K562 (cell line): ENCODE data around the gene OR10C1. TPM values are rescaled to one million over a fixed set of nuclear protein-coding genes. Genes with fewer than 3 reads are reported as not detected.
A peak's percentile ranks its signal among the peaks of the same experiment; 100 is the strongest.

Experiments used
- ATAC-seq: fragments of 200-7000 bp; cut with Tn5 transposase; 3 replicates; pipeline ENCODE4 v1.9.1; 2020; ENCODE audit warnings: moderate library complexity
- BruUV-seq: library from RNA; stranded (reverse); fragments of 400-500 nt; replicated peaks from 2 replicates; lab custom pipeline; 2021; lab: Mats Ljungman, UMichigan
- CTCF ChIA-PET: fragments of 300-600 bp; formaldehyde crosslinking; extraction: SDS; loops from one replicate; lab custom pipeline; 2021; ENCODE audit warnings: low intra/inter-chr PET ratio; lab: Yijun Ruan, JAX
- POLR2A ChIA-PET: fragments of 300-600, 350-650 bp; sonication (Branson Sonifier 250); formaldehyde crosslinking; extraction: SDS; loops from one replicate; lab custom pipeline; 2021; ENCODE audit warnings: antibody characterized with exemption, inconsistent platforms; lab: Yijun Ruan, JAX
- DNase-seq, 4 experiments: peaks; one replicate each; pipeline versions ENCODE4 v3.0.0 to v3.0.0-alpha.2; 2011 to 2018; ENCODE audit warnings: low spot score in 3 of 4, mixed read lengths in 3 of 4; ENCODE audit errors: extremely low read depth in 1 of 4
- FAIRE-seq: peaks from 2 replicates; lab custom pipeline; 2011; peaks lifted over from hg19 to GRCh38; lab: Jason Lieb, UNC
- H2AFZ ChIP-seq: 2 replicates; pipeline ENCODE4 v1.6.0; 2011; ENCODE audit warnings: low read depth, low read length, control low read depth, inconsistent platforms
- H3K27ac ChIP-seq: fragments of 200-600 bp; 3 replicates; pipeline ENCODE4 v1.8.0; 2011; ENCODE audit warnings: low read depth, mild to moderate bottlenecking, control low read depth, inconsistent platforms, low read length, moderate library complexity, mixed read lengths; ENCODE audit errors: extremely low read depth
- H3K27me3 ChIP-seq, 2 experiments: fragments of 300-600 bp in 1 of 2; 2 replicates in 1 of 2; 3 replicates in 1 of 2; pipeline versions ENCODE4 v1.6.0 to v1.8.0; 2011; ENCODE audit warnings: inconsistent platforms in 2 of 2, low read length in 2 of 2, mild to moderate bottlenecking in 1 of 2, mixed read lengths in 1 of 2, moderate library complexity in 1 of 2; ENCODE audit not compliant: control insufficient read depth in 2 of 2, insufficient read depth in 2 of 2
- H3K36me3 ChIP-seq: fragments of 300-600 bp; 3 replicates; pipeline ENCODE4 v1.8.0; 2011; ENCODE audit warnings: mild to moderate bottlenecking, low read length, inconsistent platforms; ENCODE audit not compliant: control insufficient read depth, insufficient read depth
- H3K4me1 ChIP-seq, 2 experiments: fragments of 200-600 bp in 1 of 2; replicated peaks in 1 of 2; 2 replicates in 1 of 2; 3 replicates in 1 of 2; pipeline versions ENCODE4 v1.5.1 to v1.8.0; 2011; ENCODE audit warnings: inconsistent platforms in 2 of 2, low read length in 2 of 2, mild to moderate bottlenecking in 1 of 2, mixed read lengths in 1 of 2, moderate library complexity in 1 of 2; ENCODE audit not compliant: control insufficient read depth in 2 of 2, insufficient read depth in 2 of 2
- H3K4me2 ChIP-seq: 2 replicates; pipeline ENCODE4 v1.6.1; 2011; ENCODE audit warnings: low read length, control low read depth, inconsistent platforms, mixed read lengths; ENCODE audit not compliant: insufficient read depth
- H3K4me3 ChIP-seq: fragments of 200-600 bp; sonication (generic), shearing (Covaris generic); 2 replicates; pipeline ENCODE4 v1.5.1; 2016; ENCODE audit warnings: control low read depth, inconsistent platforms
- H3K79me2 ChIP-seq: fragments of 200-600 bp; 3 replicates; pipeline ENCODE4 v1.8.0; 2011; ENCODE audit warnings: low read length, inconsistent platforms; ENCODE audit not compliant: control insufficient read depth, insufficient read depth
- H3K9ac ChIP-seq, 2 experiments: 2 replicates each; pipeline versions ENCODE4 v1.6.0 to v1.6.1; 2011; ENCODE audit warnings: low read depth in 2 of 2, low read length in 2 of 2, control low read depth in 1 of 2, inconsistent platforms in 1 of 2, mild to moderate bottlenecking in 1 of 2, mixed read lengths in 1 of 2; ENCODE audit not compliant: insufficient read depth in 1 of 2
- H3K9me1 ChIP-seq: one replicate; pipeline ENCODE4 v1.6.0; 2011; ENCODE audit warnings: inconsistent platforms, mild to moderate bottlenecking, low read length, moderate library complexity; ENCODE audit not compliant: control insufficient read depth, insufficient read depth
- H3K9me3 ChIP-seq: replicated peaks from 2 replicates; pipeline ENCODE4 v1.5.1; 2011; ENCODE audit warnings: low read depth, low read length, inconsistent platforms; ENCODE audit not compliant: control insufficient read depth, insufficient read depth
- H4K20me1 ChIP-seq: replicated peaks from 2 replicates; pipeline ENCODE4 v1.6.1; 2011; ENCODE audit warnings: low read length, inconsistent platforms, mixed read lengths; ENCODE audit not compliant: control insufficient read depth, insufficient read depth
- CHD1 ChIP-seq: fragments of 200-600 bp; sonication (generic); IDR thresholded peaks from one replicate; pipeline ENCODE4 v1.6.1; 2012; ENCODE audit warnings: mild to moderate bottlenecking, moderate library complexity, low read length, inconsistent platforms
- DIDO1 ChIP-seq: fragments of 450-650 bp; IDR thresholded peaks from 2 replicates; pipeline ENCODE4 v1.6.1; 2016; ENCODE audit warnings: low read depth, missing biosample characterization, missing genetic modification characterization
- ELF1 ChIP-seq: fragments of 200-800 bp; sonication (Bioruptor generic); IDR thresholded peaks from 2 replicates; pipeline ENCODE4 v1.6.1; 2016; ENCODE audit warnings: missing genetic modification characterization, missing compliant biosample characterization
- GABPA ChIP-seq: fragments of 200-800 bp; sonication (Bioruptor generic); conservative IDR thresholded peaks from 2 replicates; pipeline ENCODE4 v1.6.1; 2016; ENCODE audit warnings: low read depth, missing genetic modification characterization, missing compliant biosample characterization
- MCM7 ChIP-seq, 2 experiments: fragments of 450-650 bp; IDR thresholded peaks; 2 replicates each; pipeline ENCODE4 v1.6.1; 2016 to 2018
- NFATC3 ChIP-seq: fragments of 450-650 bp; IDR thresholded peaks from 2 replicates; pipeline ENCODE4 v1.6.1; 2017; ENCODE audit warnings: mild to moderate bottlenecking
- PURB ChIP-seq: sonication (generic); formaldehyde crosslinking; IDR thresholded peaks from 2 replicates; pipeline ENCODE4 v1.9.0; 2021; ENCODE audit warnings: low read depth, mild to moderate bottlenecking, missing genetic modification reagents
- RBM34 ChIP-seq: fragments of 200-400 bp; formaldehyde crosslinking; IDR thresholded peaks from 2 replicates; pipeline ENCODE4 v1.6.1; 2018; ENCODE audit warnings: low read length, borderline replicate concordance; ENCODE audit not compliant: insufficient read depth
- SOX6 ChIP-seq: fragments of 450-650 bp; IDR thresholded peaks from 2 replicates; pipeline ENCODE4 v1.6.1; 2014; ENCODE audit warnings: mild to moderate bottlenecking
- U2AF2 ChIP-seq: fragments of 200-400 bp; formaldehyde crosslinking; optimal IDR thresholded peaks from 2 replicates; pipeline ENCODE3; 2017; ENCODE audit warnings: low read depth, mild to moderate bottlenecking, low read length
- ZBTB17 ChIP-seq: fragments of 450-650 bp; formaldehyde crosslinking; IDR thresholded peaks from 2 replicates; pipeline ENCODE4 v1.4.0; 2020; ENCODE audit warnings: mild to moderate bottlenecking
- ZFP1 ChIP-seq: fragments of 450-650 bp; formaldehyde crosslinking; IDR thresholded peaks from 2 replicates; pipeline ENCODE4 v1.4.0; 2020; ENCODE audit warnings: mild to moderate bottlenecking, mixed read lengths
- ZNF12 ChIP-seq: sonication (generic); formaldehyde crosslinking; IDR thresholded peaks from 2 replicates; pipeline ENCODE4 v1.4.0; 2020; ENCODE audit warnings: mild to moderate bottlenecking, missing genetic modification reagents
- ZNF766 ChIP-seq: fragments of 200-800 bp; sonication (Bioruptor generic); conservative IDR thresholded peaks from 2 replicates; pipeline ENCODE4 v1.6.1; 2016; ENCODE audit warnings: missing genetic modification characterization, missing compliant biosample characterization
- WGBS: fragments of 100-300 bp; shearing (Covaris generic); methylation state at CpG from one replicate; pipeline ENCODE4 v1.1.6; 2016; ENCODE audit warnings: low coverage, mixed read lengths; ENCODE audit not compliant: insufficient coverage; ENCODE audit errors: missing lambda C conversion rate; 5-methylcytosine and 5-hydroxymethylcytosine counted together
- in situ Hi-C: fragments of 300-500 bp; cut with MboI; formaldehyde crosslinking; loops from 4 replicates; pipeline ENCODE4 v1.15.0; 2018; ENCODE audit warnings: inconsistent platforms, mixed read lengths
- intact Hi-C: fragments of 100-400 bp; cut with micrococcal nuclease; formaldehyde crosslinking; loops from 2 replicates; pipeline ENCODE4 v1.14.2; 2022
- polyA plus RNA-seq, 8 experiments: library from polyadenylated mRNA; depleted of rRNA in 4 of 8; stranded (reverse) in 5 of 8; unstranded in 3 of 8; fragments of >200 nt; fragmentation: Nextera tagmentation in 2 of 8; fragmentation: Illumina TruSeq in 1 of 8; extraction: Ambion mirVana in 2 of 8; extraction: Trizol in 1 of 8; gene quantifications; 2 replicates each; pipeline versions ENCODE4 v1.2.1 to v1.2.3, GENCODE V29; 2011 to 2014; ENCODE audit warnings: inconsistent platforms in 1 of 8, missing spikeins in 1 of 8
- total RNA-seq, 7 experiments: library from RNA; depleted of rRNA in 6 of 7; stranded (reverse); fragments of >200 nt in 6 of 7; fragmentation: Illumina TruSeq in 2 of 7; extraction: Trizol in 2 of 7; gene quantifications; 2 replicates each; pipeline versions ENCODE4 v1.2.1 to v1.2.3, GENCODE V29; 2011 to 2021; ENCODE audit warnings: low replicate concordance in 1 of 7
- TF ChIP-seq, protein P1 (sequence below): fragments of 450-650 bp; formaldehyde crosslinking; IDR thresholded peaks from 2 replicates; pipeline ENCODE4 v1.4.0; 2022; ENCODE audit warnings: missing genetic modification characterization
- TF ChIP-seq, protein P2 (sequence below): fragments of 450-650 bp; IDR thresholded peaks from 2 replicates; pipeline ENCODE4 v1.6.1; 2017; ENCODE audit warnings: antibody characterized with exemption, mild to moderate bottlenecking
- TF ChIP-seq, protein P3 (sequence below): IDR thresholded peaks from 2 replicates; pipeline ENCODE4 v1.6.1; 2011; ENCODE audit warnings: borderline replicate concordance, low read depth, mild to moderate bottlenecking, moderate library complexity, low read length; ENCODE audit not compliant: insufficient read depth, poor library complexity, severe bottlenecking

OR10C1 gene
- total and polyA plus RNA-seq, 9 of the 15 experiments (the other 6 are each of a cell fraction or from before 2014, with no cell fraction given) = not detected

DNA sequence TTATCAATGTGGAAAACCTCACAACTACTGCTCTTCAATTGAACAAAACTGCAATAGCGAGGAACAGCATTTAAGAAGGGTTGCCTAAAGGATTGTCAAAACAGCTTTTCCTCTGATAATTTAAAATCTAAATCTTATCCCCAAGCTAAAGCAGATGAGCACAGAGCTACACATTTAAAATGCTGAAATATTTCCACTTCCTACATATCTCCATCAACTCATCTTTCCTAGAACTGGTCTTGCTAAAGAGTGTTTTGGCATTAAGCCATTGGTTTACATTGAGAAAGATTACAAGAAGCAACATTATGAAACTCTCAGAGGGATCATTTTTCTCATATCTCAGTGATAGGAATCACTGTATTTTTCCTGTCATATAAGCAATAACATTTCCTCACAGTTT is 3.6 kb downstream of the OR10C1 start:
- Histone ChIP-seq H3K79me2 (no peaks in the 10 kb centered on the region), H4K20me1 (no peaks in the 10 kb centered on the region), H3K27ac (no peak overlapping the region), H3K9me3 (no peaks in the 10 kb centered on the region), H3K27me3 (peaks cover 0 to 11% of the 10 kb centered on the region in 2 experiments; a peak in 3 of 5 replicates), H3K9ac (no peak overlapping the region), H3K36me3 (no peaks in the 10 kb centered on the region), H2AFZ (no peak overlapping the region), H3K9me1 (no peaks in the 10 kb centered on the region), H3K4me2 (no peak overlapping the region), H3K4me3 (no peak overlapping the region), H3K4me1 (0 out of 5 replicates have a peak, but pooled peaks cover 0 to 3% of the 10 kb centered on the region in 2 experiments)
- in situ Hi-C loops (no loop called here), intact Hi-C loops (no loop called here)
- 0% methylated on average over 1 of the region's 1 CpG for WGBS
- DNase-seq = no peak
- ChIA-PET POLR2A (no interaction called here), CTCF (interaction anchor here (0.6 kb wide), 1 partner anchor 534 kb away, joined by 3 read pairs; no protein-coding TSS in a partner anchor)
- ATAC-seq = no peak
- BruUV-seq = no TSS peak
- no peak for FAIRE-seq
- TF ChIP-seq, protein P1, sequence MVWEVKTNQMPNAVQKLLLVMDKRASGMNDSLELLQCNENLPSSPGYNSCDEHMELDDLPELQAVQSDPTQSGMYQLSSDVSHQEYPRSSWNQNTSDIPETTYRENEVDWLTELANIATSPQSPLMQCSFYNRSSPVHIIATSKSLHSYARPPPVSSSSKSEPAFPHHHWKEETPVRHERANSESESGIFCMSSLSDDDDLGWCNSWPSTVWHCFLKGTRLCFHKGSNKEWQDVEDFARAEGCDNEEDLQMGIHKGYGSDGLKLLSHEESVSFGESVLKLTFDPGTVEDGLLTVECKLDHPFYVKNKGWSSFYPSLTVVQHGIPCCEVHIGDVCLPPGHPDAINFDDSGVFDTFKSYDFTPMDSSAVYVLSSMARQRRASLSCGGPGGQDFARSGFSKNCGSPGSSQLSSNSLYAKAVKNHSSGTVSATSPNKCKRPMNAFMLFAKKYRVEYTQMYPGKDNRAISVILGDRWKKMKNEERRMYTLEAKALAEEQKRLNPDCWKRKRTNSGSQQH (CRISPR knock-in tag) = no peak
- TF ChIP-seq NFATC3 = no peak
- TF ChIP-seq, protein P2, sequence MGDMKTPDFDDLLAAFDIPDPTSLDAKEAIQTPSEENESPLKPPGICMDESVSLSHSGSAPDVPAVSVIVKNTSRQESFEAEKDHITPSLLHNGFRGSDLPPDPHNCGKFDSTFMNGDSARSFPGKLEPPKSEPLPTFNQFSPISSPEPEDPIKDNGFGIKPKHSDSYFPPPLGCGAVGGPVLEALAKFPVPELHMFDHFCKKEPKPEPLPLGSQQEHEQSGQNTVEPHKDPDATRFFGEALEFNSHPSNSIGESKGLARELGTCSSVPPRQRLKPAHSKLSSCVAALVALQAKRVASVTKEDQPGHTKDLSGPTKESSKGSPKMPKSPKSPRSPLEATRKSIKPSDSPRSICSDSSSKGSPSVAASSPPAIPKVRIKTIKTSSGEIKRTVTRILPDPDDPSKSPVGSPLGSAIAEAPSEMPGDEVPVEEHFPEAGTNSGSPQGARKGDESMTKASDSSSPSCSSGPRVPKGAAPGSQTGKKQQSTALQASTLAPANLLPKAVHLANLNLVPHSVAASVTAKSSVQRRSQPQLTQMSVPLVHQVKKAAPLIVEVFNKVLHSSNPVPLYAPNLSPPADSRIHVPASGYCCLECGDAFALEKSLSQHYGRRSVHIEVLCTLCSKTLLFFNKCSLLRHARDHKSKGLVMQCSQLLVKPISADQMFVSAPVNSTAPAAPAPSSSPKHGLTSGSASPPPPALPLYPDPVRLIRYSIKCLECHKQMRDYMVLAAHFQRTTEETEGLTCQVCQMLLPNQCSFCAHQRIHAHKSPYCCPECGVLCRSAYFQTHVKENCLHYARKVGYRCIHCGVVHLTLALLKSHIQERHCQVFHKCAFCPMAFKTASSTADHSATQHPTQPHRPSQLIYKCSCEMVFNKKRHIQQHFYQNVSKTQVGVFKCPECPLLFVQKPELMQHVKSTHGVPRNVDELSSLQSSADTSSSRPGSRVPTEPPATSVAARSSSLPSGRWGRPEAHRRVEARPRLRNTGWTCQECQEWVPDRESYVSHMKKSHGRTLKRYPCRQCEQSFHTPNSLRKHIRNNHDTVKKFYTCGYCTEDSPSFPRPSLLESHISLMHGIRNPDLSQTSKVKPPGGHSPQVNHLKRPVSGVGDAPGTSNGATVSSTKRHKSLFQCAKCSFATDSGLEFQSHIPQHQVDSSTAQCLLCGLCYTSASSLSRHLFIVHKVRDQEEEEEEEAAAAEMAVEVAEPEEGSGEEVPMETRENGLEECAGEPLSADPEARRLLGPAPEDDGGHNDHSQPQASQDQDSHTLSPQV = no peak
- TF ChIP-seq MCM7 (IDR thresholded peaks at IDR 0.05) = no peak
- TF ChIP-seq ZNF12 (CRISPR knock-in tag) = no peak
- no peak for TF ChIP-seq ZFP1
- peak; percentile 85; the same call in 1 of the 2 replicates for TF ChIP-seq ZNF766 (CRISPR knock-in tag)
- no peak for TF ChIP-seq U2AF2
- TF ChIP-seq PURB = no peak
- peak; percentile 35 for TF ChIP-seq GABPA (tag)
- TF ChIP-seq RBM34 = no peak
- no peak for TF ChIP-seq DIDO1 (tag)
- TF ChIP-seq, protein P3, sequence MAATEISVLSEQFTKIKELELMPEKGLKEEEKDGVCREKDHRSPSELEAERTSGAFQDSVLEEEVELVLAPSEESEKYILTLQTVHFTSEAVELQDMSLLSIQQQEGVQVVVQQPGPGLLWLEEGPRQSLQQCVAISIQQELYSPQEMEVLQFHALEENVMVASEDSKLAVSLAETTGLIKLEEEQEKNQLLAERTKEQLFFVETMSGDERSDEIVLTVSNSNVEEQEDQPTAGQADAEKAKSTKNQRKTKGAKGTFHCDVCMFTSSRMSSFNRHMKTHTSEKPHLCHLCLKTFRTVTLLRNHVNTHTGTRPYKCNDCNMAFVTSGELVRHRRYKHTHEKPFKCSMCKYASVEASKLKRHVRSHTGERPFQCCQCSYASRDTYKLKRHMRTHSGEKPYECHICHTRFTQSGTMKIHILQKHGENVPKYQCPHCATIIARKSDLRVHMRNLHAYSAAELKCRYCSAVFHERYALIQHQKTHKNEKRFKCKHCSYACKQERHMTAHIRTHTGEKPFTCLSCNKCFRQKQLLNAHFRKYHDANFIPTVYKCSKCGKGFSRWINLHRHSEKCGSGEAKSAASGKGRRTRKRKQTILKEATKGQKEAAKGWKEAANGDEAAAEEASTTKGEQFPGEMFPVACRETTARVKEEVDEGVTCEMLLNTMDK = no peak
- TF ChIP-seq ELF1 (tag) = no peak
- peak; percentile 97 for TF ChIP-seq ZBTB17 (CRISPR knock-in tag)
- no peak for TF ChIP-seq SOX6
- no peak for TF ChIP-seq CHD1
